ENCODE measurements around the gene SEMA4C.
"Not testable (repeated sequence)": the region's sequence is repeated elsewhere in the genome, so short reads cannot be mapped to it uniquely, and the experiment has no call there.

SEMA4C gene

GRCh38 chr2:96895746-96896651 is 26.1 kb upstream of the SEMA4C start:
- DNase-seq = peak; percentile 100

DNA sequence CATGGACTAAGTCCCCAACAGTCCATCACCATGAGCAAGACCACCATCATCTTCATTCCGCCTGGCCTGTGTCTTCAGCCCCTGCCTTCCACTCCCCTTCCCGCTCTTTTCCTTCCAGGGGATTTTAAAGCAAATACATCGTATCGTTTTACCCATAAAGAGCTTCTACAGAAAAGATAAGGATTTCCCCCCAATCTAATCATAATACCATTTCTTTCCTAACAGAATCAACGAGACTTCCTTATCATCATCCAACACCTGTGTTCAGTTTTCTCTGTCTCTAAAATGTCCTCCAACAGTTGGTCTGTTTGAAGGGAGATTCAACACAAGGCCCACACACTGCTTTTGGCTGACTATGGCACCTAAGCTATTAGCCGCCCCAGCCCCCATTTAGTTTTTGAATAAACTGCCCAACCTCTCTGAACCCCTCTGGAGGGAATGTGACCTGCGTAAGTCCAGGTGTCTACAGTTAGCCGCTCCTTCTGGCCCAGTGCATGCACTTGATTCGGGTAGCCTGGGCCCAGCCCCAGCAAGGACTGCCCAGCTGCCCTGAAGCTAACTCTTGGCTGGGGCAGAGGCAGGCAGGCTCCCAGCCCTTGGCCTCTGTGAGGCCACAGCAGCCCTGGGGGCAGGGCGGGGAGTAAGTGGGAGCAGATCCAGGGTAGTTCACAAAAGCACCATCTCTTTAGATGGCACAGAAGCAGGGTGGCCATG is 25.3 kb upstream of the SEMA4C start:
- DNase-seq = peak; percentile 60

DNA sequence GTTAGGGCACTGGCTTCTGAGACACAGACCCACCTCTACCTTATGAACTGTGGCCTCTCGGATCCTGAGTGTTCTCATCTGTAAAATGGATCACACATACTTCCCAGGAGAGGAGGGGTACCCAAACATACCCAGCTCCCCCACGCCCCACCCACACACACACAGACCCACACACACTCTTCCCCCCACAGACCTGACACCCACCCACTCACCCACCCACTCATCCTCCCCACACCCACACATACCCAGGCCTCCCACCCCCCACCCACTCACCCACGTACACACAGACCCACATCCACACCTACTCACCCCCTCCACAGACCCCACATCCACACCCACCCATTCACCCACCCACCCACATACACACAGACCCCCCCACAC is 24.3 kb upstream of the SEMA4C start:
- DNase-seq = no peak

DNA sequence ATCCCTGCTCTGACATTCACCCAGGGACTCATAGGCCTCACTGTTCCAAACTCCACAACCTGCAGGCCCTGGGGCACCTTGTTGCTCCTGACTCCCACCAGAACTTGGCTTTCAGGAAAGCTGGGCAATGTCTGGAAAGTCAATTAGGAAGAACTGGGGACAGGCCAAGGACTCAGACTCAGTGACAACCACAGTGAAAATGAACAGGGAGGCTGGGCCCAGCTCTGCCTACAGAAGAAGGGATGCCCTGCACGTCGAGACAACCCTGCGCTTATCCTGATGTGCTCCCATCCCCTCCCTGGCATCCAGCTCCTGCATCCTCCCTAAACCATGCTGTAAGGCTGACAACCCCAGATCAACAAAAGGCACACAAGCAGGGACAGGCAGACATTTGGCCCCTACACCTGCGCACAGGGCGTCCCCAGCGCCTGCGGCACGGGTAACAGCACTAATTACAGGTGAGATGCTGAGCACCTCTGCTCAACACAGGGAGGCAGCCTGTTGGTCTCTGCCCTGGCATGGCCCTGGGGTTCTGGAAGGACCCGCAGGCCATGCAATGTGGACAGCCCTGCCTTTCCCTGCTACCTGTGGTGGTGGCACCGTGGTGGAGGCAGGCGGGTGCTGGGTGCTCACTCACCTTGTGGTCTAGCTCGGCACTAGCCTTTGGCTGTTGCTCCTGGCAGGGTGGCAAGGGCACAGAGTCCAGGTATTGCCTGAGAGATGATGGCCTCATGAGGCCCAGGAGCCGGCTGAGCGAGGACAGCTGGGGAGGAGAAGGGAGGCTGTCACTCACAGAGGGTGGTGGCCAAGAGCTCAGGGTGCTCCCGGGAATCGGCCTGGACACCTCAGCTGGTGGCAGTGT is 23.6 kb upstream of the SEMA4C start:
- DNase-seq = peak; percentile 59

GRCh38 chr2:96891591-96892333 is 21.9 kb upstream of the SEMA4C start:
- peak; percentile 94 for DNase-seq

GRCh38 chr2:96890726-96891385 is 21.0 kb upstream of the SEMA4C start:
- peak; percentile 83 for DNase-seq

- DNase-seq = peak; percentile 37
Observed at GRCh38 chr2:96890252-96890651, 20.4 kb upstream of the SEMA4C start.

DNA sequence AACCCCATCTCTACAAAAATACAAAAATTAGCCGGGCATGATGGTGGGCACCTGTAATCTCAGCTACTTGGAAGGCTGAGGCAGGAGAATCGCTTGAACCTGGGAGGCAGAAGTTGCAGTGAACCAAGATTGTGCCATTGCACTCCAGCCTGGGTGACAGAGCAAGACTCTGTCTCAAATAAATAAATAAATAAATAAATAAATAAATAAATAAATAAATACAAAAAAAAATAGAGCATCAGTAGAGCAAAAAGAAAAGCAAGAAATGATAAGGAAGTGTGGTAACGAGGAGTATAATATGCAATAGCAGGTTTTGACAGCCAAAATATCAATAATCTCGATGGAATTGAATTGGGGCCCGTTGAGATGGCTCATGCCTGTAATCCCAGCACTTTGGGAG is 19.6 kb upstream of the SEMA4C start:
- DNase-seq = not testable (repeated sequence)

DNA sequence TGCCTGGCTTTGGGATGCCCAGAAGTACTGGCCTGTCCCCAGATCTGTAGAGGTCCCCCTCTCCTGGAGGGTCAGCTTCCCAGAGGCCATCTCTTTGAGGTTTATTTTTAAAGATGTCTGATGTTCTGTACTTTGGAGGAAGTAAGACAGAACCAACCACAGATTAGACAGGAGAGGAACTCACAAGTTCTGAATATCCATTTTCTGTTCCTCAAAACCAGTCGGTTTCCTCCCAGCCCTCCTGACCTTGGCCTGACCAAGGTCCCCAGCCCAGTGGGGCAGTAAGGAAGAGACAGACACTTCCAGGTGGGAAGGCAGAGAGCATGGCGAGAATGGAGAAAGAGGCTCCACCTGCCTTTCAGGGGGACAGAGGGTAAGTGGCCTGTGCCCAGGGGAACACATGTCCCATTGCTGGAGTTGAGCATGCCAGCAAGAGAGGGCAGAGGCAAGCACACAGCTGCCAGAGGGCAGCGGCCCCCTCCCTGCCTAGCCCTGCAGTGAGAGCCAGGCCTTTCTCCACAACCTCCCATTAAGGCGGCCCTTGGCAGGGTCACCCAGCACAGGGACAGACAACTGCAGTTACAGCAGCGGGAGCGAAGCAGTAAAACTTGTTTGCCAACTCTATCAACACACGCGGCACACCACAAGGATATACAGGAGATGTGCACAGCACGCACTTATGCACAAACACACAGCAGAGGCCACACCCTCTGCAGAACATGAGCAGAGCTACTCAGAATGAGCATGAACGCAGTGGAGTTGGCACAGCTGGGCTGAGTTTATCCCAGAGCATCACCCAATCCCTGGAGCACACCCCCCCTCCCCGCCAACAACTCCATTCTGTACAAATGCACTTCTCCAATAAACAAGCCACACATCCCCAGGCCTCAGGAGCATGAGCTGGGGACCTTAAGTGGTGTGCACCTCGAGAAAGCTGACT is 18.5 kb upstream of the SEMA4C start:
- DNase-seq = peak; percentile 99

DNA sequence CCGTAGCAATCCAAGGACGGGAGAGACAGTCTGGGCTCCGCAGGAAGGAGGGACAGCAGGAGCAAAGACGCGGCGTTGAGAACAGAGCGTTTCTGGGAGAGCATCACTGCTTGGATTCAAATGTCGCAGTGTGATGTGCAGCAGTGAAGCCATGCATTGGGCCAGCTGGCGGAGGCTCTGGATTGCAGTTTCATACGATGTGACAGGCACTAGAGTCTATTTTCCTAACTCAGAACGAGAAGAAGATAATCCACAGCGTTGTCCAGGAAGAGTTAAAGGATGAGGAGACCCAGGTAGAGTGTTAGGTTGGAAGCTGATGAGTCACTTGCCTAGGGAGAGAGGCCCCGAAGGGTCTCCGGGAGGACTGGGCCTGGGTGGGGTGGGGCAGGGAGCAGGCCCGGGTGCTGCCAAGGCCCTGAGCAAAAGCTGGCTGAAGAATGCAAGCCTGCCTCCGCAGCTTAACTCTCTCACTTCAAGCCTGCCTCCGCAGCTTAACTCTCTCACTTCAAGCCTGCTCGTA is 17.7 kb upstream of the SEMA4C start:
- peak; percentile 44 for DNase-seq

GRCh38 chr2:96885432-96886347 is 15.8 kb upstream of the SEMA4C start:
- DNase-seq = no peak

DNA sequence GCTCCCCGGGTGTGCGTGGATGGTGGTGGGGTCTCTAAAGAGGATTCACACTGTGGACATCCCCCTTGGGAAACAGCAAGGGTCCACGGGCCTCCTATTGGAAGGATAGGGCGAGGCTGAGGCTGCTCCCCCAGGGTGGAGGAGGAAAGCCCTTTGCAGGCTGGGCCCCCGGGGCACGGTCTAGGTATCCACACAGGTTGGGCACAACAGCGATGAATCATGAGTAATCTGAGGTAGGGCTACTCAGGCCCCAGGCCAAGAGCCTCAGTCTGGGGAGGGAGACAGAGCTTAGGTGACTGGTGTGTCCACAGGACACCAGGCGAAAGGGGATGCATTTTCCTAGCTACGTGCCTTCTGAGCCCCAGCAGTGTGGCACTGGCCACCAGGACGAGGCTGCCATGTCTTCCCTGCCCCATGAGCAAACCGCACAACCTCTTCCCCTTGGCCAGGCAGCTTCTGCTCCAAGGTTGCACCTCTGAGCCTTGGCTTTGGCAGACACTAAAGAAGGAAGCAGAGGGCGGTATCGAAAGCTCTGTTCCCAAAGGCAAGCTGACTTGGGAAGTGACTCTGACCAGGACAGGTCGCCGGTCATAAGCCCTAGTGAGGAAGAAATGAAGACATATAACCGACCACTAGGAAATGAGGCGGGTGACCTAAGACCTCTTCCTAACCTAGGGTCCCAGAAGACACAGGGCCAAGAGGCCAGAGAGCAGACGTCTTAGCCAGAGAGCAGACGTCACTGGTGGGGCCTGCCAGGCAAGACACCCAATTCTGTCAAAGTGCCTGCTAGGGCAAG is 14.6 kb upstream of the SEMA4C start:
- no peak for DNase-seq

DNA sequence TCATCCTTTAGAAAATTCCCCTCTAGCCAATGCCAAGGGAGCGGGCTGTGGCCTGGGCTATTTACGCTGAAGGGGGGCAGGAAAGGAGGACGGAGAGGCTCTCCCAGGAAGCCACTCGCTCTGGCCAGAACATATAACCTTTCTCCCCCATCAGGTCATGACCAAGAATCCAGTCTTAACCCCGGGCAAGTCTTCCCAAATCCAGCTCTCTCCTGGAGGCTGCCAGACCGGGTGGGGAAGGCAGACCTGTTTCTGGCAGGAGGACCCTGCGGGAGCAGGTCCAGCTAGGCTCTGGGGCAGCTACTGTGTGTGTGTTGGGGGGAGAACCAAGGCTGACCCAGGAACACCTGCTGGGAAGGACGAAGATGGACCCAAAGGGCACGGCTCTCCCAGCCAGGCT is 13.4 kb upstream of the SEMA4C start:
- no peak for DNase-seq

DNA sequence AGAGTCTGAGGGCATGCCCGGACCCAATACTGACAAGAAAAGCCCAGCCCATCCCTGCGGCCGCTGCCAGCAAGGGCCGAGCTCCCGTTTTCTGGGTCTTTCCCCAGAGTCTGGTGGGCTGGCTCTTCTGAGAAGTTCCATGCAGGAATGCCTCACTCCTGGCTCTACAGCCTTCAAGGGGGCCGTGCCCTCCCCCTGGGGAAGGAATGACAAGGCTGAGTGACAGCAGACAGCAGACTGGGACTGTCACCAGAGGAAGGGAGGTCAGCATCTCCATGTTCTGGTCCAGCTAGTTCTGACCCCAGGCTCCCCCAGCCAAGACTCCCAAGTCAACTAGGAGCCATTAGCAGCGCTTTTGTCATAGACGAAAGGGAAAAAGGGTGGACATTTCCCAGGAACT is 13.0 kb upstream of the SEMA4C start:
- no peak for DNase-seq

GRCh38 chr2:96882230-96882629 is 12.3 kb upstream of the SEMA4C start:
- no peak for DNase-seq

DNA sequence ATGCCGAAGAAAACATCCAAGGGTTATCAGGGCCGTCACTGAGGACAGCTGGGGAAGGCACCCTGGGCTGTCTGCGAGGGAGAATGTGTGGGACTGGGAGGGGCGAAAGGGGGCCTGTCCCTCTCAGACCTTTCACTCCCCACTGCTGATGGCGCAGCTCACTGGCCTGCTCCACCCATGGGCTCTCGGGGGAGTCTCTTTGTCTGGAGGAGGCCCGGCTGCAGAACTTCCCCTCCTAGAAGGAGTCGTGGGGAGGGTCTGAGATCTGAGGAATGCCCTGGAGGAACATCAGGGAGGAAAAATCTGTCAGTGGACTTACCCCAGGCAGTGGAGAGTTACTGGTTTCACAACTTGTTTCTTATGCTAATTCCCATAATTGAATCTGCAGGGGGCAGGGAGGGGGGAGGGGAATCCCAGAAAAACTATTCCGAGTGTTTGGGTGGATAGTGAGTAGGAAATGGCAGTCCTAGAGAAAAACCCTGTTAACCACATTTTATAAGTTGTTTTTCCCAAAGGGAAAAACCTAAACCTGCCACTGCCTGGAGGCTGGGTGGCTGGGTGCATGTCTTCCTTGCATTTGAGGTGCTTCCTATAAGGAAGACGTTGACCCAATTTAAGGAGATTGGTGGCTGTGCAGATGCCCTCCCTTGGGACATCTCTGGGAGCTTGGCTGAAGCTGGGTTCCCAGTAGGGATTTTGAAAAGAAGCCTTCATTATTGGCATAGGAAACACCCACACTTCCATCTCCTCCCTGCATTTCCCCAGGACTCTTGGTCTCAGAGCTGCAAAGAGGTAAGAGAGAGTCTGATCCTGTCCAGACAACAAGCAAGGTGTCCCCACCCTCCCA is 11.7 kb upstream of the SEMA4C start:
- DNase-seq = no peak

- DNase-seq = no peak
Observed at GRCh38 chr2:96880891-96881273, 11.0 kb upstream of the SEMA4C start.

All from DMS53 (cell line).